Fibroblast of skin of abdomen (primary cell): ENCODE results near the gene SPANXA2. TPM values are rescaled to one million over a fixed set of nuclear protein-coding genes. Genes with fewer than 3 reads are reported as not detected.
"Not testable (repeated sequence)": the region's sequence is repeated elsewhere in the genome, so short reads cannot be mapped to it uniquely, and the experiment has no call there.

Source experiments
- DNase-seq: peaks from one replicate; pipeline ENCODE4 v3.0.0-alpha.2; 2013
- polyA plus RNA-seq, 2 experiments: library from polyadenylated mRNA; unstranded; fragments of 120-200 nt; gene quantifications; one replicate each; pipeline ENCODE4 v1.2.1, GENCODE V29; 2013; ENCODE audit not compliant: insufficient read length in 2 of 2

Gene SPANXA2
- not detected for polyA plus RNA-seq (2013, experiment 1 of 2; ENCODE audit: insufficient read length)
- polyA plus RNA-seq (2013, experiment 2 of 2; ENCODE audit: insufficient read length), result not detected

- not testable (repeated sequence) for DNase-seq
Observed at GRCh38 chrX:141589408-141589807, at the start of gene SPANXA2. Gene SPANXA2 (plus strand): TSS chrX:141589708. CDS start chrX:141589768, 60 bp downstream.

GRCh38 chrX:141542551-141542950, 47.0 kb upstream of the SPANXA2 start:
- not testable (repeated sequence) for DNase-seq

GRCh38 chrX:141584638-141585037, 4.9 kb upstream of the SPANXA2 start, which contains the start of gene SPANXA1:
Gene SPANXA1 (minus strand): TSS chrX:141584738. CDS start chrX:141584678, 60 bp downstream.
- DNase-seq, result not testable (repeated sequence)

GRCh38 chrX:141609111-141609510, 19.6 kb downstream of the SPANXA2 start:
- DNase-seq, result no peak

- DNase-seq, result peak; percentile 36
Observed at GRCh38 chrX:141619336-141619735, 29.8 kb downstream of the SPANXA2 start.

GRCh38 chrX:141632124-141632523, 42.6 kb downstream of the SPANXA2 start:
- DNase-seq, result no peak

- DNase-seq, result no peak
Observed at GRCh38 chrX:141638550-141638949, 49.0 kb downstream of the SPANXA2 start.
